HG02973 (cell line): ENCODE data around the gene NLGN4Y.

Source experiments
- ATAC-seq: cut with Tn5 transposase; IDR thresholded peaks from one replicate; pipeline ENCODE4 v1.9.1; 2021; ENCODE audit warnings: moderate library complexity; ENCODE audit not compliant: unreplicated experiment

Gene NLGN4Y

DNA sequence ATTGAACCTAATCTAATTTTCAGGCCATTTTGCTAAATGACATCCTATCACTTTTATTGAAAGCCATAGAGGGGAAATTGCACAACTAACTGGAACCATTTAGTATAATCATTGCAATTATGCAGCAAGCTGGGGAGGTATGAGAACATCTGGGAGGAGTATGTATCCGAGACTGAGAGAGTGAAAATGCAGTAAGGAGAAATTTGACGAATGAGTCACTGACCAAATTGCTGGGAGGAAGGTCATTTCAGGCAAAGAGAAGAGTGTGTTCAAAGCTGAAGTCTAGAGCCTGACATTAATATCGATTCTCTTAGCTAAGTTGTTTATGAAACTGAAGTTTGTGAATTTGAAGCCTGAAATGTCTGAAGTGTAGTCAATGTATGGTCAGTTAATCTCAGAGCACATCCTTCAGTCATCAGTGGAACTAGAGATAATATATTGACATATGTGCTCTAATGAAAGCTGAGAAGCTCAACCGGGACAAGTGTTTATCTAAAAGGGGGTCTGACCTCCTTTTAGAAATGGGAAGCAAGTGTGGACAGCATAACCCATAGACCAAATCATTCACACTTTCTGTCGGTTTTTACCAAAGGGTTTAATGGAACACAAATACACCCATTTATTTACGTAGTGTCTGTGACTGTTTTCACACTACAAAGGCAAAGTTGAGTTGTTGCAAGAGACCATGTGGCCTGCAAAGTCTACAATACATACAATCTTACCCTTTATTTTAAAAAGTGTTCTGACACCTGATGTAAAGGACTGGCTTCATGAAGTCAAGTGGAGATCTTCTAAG lies 120.0 kb downstream of the NLGN4Y start:
- no peak for ATAC-seq

DNA sequence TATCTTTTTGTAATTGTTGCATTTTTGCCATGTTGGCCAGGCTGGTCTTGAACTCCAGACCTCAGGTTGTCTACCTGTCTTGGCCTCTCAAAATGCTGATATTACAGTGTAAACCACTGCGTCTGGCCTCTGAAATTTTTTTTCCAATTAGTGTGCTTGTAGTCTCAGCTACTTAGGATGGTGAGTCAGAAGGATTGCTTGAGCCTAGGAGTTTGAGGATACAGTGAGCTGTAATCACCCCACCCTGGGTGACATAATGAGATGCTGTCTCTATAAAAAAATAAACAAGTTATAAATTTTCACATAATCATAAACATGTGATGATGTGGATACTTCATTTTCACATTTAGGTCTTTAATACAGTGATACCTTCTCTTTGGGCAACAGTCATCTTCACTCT lies 154.9 kb downstream of the NLGN4Y start:
- ATAC-seq = no peak

DNA sequence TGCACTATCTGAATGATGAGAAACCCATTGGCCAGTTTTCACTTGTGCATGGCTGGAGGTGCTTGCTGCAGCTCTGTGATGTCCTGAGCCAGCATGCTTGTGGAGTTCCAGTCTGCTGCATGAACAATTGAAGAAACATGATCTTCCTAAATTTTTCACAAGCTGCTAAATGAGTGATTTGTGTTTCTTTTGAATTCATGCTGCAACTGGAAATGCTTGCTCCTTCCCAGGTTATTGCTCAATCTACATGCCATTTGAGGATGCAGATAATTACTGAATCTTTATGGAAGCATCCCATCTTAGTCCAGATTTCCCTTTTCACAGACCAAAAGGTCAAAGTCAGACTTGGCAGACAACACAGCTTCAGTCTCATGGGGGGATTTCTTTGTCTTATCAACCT lies 170.2 kb downstream of the NLGN4Y start:
- no peak for ATAC-seq

DNA sequence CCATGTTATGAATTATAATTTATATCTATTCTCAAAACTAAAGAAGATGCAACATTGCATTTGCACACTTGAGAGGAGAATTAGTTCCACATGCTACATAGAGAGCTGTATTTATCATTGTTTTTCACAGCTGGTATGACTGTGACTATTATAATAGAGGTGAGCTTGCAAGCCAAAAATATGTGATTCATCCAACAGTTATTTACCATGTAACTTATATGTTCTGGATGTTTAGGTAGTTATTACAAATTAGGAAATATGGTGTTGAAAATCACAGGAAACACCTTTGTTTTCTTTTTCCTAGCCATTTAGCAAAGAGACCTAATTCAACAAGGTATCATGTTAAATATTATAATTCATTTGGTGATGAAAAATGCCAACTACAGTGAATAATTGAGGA lies 183.8 kb downstream of the NLGN4Y start:
- no peak for ATAC-seq

DNA sequence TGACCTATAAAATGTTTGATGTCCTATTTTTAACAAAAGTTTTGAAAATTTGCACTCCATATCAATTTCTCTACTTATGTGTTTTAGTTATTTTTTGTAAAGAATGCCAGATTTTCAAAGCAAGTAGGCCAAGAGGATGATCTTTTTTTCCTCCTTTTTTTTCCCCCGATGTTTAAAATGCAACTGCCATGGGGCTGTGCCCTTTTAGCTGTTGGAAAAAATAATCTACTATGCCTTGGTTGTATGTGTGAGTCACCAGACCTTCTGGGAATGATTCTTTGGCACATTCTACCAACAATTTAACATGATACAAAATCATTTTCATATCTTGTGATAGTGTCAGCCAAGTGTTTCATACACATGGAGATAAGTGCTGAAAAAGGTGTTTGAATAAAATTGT lies 217.3 kb downstream of the NLGN4Y start:
- ATAC-seq = no peak

DNA sequence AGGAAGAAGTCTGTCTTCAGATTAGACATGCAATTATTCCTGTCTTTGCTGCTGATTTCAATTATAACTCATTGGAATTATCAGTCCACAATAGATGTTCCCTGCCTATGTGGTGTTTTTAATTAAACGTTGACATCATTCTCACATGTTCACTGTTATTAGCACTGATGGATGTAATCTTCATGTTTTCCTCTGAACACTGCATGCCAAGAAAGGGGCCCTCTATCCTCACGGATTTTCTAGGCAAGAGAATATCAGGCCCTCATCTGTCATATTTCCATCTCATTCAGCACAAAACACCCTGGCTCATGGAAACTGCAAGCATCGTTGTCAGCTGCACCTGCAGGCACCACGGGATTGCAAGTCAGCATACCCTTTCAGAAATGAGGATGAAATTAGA lies 224.0 kb downstream of the NLGN4Y start:
- no peak for ATAC-seq

DNA sequence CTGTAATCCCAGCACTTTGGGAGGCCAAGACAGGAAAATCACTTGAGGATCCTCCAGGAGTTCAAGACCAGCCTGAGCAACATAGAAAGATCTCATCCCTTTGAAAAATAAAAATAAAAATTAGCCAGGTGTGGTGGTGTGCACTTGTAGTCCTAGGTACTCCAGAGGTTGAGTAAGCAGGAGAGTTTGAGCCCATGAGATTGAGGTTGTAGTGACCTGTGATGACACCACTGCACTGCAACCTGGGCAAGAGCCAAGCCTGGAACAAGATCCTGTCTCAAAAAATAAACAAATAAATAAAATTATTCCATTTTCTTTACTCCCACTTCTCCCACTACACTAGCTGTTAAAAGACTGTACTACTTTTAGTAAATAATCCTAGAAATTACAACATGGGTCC lies 231.2 kb downstream of the NLGN4Y start:
- ATAC-seq = no peak

DNA sequence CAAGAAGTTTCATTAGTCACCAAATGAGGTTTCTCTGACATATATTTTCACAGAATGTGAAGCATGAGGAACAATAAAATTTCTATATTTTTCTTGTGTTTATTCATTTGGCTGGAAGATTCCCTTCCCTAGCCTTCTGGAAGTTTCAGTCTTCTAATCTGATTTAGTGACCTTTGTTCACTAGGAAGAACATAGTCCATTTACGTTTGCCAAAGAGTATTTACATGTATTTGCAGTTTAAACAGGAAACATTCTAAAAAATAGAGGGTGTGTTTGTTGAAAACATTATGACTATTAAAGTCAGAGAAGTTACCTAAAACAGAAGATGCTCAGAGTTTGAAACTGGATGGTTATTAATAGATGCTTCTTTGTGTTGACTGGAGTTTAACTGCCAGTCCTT lies 238.6 kb downstream of the NLGN4Y start:
- ATAC-seq = no peak

DNA sequence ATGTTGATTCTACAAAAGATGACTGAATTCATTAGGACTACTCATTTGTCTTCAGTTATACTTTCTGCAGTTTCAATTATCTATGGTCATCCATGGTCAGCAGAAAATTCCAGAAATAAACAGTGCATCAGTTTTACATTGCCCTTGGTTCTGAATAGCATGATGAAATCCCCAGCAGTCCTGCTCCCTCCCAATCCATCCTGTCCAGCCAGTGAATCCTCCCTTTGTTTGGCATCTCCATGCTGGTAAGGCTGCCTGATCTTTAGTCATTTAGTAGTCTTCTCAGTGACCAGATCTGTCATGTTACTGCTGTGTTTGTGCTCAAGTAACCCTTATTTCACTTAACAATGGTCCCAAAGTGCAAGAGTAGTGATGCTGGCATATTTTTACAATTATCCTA lies 239.3 kb downstream of the NLGN4Y start:
- ATAC-seq = no peak

DNA sequence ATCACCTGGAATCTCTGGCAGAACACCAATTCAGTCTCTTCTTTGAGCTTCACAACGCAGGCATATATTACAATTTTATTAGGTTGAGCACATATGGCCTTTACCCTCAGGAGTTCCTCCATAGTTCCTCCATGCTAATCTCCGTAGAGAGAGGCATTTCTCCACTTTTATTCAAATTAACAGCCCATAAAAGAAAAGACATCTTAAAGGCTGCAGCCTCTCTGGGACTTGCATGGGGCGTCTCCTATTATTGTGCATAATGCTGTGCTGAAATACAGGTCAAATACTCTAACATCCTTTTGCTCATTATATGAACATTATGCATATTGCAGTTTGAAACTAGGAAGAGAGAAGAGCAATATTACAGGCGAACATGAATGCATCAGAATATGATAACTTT lies 253.9 kb downstream of the NLGN4Y start:
- ATAC-seq = no peak

DNA sequence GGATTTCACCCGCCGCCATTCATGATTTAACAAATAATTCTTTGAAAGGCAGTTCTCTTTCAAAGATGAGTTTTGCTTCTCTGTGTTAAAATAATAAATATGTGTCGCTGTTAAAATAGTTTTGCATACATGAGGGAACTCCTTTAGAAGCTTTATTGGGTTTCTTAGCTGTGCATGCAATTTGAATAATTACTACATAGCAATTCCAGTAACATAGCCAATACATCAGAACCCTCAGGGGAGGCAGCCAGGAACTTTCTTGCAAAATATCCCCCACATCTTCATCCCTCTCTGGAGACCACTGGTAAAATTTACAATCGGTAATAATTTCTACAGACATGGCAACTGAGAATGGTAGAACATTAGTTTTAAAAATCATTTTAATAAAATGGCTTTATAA lies 268.8 kb downstream of the NLGN4Y start:
- ATAC-seq = no peak

DNA sequence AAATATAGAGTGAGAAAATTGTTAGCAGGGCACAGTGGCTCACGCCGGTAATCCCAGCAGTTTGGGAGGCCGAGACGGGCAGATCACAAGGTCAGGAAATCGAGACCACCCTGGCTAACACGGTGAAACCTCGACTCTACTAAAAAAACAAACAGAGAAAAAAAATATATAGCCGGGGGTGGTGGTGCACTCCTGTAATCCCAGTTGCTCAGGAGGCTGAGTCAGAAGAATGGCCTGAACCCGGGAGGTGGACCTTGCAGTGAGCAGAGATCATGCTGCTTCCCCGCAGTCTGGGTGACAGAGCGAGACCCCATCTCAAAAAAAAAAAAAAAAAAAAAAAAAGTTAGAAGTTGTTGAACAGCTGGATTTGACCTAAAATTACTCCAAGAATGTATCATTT lies 269.3 kb downstream of the NLGN4Y start:
- no peak for ATAC-seq

DNA sequence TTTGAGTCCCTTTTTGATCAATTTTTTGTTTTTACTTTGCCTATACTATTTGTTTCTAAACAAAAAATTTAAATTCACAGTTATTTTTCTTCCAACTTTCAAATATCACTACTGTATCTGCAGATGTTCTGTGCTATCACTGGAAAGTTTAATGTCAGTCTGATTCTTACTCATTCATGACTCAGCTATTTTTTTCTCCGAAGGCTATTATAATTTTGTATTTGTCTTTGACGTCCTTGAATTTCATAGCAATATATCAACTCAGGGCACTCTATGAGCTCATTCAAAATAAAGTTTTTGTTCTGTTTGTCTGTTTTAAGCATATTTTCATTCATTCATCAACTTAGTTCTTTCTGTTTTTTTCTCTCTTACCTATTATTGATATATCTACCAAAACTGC lies 273.7 kb downstream of the NLGN4Y start:
- ATAC-seq = no peak

DNA sequence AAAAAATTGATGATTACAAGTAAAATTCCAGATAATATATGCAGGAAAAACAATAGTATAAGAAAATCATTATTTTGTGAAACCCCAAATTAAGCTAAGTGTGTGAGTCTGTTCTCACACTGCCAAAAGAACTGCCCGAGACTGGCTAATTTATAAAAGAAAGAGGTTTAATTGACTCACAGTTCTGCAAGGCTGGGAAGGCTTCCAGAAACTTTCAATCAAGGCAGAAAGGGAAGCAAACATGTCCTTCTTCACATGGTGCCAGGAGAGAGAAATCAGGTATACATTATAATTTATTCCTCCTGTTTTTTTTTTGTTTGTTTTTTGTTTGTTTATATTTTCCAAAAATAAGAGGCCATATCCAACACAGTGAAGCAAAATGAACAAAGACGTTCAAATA lies 276.8 kb downstream of the NLGN4Y start:
- no peak for ATAC-seq

DNA sequence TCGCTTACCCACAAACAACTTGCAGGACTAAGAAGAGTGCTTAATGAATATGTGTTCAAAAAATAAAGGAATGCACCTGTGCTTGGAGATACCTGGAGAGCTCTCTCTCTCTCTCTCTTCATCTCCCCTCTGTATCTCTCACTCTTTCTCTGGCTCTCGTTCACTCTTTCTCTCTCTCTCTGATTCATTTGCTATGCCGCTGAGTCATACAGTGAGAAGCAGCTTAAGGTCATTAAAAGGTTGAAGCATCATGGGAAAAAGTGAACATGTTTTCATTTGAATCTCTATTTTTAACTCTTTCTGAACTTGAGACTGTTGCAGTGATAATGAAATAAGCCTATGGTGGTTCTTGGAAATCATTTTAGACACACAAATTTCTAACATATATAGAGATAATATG lies 277.8 kb downstream of the NLGN4Y start:
- ATAC-seq = no peak

DNA sequence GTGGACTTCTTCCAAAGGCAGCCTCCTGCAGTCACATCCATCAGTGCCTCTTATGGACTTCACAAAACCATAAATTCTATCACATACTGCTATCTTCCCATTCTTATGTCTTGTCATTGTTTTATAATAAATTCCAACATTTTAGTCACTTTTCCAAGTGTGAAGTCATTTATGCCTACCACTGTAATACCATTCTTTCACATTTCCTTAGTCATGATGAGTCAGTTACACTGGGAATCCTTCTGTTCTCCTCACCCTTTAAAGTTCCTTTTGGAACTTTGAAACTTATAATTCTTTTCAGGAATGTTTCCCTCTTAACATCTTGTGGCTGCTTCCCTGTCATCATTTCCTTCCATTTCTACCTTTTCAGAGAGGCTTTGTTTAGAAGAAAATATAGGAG lies 279.7 kb downstream of the NLGN4Y start:
- ATAC-seq = no peak

DNA sequence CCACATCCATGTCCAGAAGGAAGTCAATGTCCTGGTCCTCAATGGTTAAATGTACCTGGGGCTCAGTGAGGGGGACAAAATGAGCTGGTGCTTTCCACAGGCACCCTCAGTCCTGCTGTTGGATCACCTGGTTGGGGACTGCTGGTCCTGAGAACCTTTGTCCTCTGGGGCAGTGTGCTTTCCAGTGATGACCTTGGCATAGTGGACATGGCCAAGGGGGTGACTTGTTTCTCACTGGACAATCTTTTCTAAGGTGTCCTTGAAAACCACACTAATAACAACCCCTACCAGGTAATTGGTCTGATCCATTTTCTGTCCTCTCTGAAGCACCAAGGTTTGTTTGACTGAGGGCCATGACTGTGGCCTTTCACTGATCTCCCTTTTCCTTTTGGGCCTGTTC lies 294.1 kb downstream of the NLGN4Y start:
- no peak for ATAC-seq

DNA sequence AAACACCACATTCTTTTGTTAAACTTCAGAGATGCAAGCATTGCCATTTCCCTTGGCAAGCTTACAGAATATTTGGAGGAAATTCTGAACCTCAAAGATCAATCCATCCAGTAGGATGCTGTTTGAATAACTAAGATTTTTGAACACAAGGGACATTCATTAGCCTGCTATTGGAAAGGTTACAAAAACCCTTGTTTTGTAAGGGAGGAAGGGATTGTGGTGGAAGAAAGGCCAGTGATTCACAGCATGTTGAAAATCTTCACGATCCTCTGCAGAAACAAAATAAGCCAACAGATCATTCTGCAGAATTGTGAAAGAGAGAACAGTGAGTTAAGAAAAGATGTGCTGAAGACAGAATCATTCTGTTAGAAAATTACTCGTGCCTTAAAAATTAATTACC lies 297.9 kb downstream of the NLGN4Y start:
- ATAC-seq = no peak

DNA sequence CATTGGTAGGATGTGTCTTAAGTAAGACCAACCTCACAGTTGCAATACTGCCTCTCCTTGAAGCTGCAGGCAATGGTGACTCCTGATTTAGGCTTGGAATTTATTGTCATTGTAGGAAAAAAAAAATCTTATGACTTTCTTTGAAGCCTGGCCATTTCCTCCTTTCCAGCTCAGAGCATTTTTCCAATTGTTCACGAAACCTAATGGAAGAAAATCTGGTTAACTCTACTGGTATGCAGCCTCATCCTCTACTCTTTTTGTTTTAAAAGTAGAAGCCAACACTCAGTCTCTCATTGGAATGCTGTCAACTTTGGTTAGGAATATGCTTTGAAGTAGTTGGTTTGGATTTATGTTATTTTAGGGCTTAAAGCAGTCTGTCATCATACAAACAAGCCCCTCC lies 298.6 kb downstream of the NLGN4Y start:
- no peak for ATAC-seq

DNA sequence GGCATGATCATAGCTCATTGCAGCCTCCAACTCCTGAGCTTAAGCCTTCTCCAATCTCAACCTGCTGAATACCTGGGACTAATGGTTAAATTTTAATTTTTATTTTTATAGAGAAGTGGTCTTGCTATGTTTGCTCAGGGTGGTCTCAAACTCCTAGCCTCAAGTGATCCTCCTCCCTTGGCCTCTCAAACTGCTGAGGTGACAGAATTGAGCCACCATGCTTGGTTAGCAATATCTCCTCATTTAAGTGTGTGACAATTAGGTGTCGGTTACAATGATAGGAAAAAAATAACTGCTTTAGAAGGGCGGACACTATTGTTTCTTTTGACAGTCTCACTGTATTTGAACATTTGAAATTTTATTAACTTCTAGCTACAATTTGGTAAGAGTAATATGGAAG lies 300.3 kb downstream of the NLGN4Y start:
- ATAC-seq = no peak

DNA sequence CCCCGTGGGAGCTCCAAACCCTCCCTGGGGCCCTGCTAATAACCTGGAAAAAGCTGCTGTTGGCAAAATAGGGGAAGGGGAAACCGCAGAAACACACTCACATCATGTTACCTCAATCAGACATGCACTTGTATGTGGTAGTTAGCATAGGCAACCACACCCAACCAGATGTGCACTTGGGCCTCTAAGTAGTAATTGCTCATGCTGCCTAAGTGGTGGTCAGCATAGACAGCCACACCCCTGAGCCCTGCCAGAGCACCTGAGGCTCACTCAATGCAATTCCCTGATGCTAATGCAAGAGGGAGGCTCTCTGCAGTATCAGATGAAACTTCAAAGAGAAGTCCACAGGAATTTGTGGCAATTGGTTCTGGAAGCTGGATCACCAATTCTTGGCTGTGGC lies 301.4 kb downstream of the NLGN4Y start:
- ATAC-seq = no peak

DNA sequence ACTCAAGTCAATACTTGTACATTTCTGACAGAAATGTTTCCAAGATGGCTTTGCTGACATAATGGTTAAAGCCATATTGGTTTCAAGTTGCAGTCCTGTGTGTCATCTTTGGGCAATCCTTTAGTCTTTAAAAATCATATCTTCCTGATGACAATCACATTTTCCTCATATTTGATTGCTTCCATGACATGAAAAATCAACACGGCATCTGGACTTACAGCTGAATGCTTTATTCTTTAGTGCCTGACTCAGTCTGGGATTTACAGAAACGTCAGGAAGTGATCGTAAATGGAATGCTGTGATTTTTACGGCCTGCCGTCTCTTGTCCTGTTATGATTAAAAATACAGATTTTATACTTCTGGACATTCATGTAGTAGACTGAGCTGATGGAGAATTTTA lies 304.2 kb downstream of the NLGN4Y start:
- no peak for ATAC-seq

DNA sequence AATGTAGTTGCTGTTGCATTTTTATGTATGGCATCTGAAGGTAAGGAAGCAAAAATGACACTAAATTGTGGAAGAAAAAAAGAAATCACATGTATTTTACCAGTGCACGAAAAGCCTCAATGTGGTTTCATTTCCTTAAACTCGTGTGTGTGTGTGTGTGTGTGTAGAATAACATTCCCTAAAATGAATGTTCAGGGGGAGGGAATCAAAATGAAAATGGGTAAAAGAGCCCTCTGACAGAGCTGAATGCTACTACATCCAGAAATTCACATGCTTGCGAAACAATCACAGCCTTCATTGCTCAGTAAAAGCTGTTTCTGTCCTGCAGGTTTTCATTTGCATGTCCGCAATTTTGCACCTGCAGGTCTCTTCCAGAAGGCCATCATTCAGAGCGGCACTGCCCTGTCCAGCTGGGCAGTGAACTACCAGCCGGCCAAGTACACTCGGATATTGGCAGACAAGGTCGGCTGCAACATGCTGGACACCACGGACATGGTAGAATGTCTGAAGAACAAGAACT lies 305.1 kb downstream of the NLGN4Y start:
- ATAC-seq = no peak
